ENCODE measurements around the gene PITPNC1. TPM values are rescaled to one million over a fixed set of nuclear protein-coding genes. Genes with fewer than 3 reads are reported as not detected.

PITPNC1 gene
- total RNA-seq, 4 donors from 2014 or later = 7.6 to 30.1 (median 15.1) TPM

DNA sequence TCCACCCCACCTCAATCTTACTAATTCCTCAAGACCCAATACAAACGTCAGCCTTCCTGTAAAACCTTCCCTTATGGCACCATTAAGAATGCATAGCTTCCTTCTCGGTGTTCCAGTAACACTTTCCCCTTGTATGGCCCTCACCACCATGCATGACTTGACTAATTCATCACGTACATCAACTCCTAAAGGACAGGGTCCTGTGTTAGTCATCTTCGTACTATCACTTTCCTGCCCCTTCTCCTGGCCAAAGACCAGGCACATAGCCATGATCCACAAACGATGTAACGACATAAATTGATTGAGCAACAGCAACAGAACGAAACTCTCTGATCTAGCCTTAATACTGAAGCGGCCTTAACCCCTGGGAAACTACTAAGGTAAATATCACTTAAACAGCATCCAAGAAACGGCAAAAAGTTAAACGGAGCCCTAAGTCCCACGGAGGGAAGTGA, 11.3 kb upstream of the PITPNC1 start:
- TF ChIP-seq, protein P1, sequence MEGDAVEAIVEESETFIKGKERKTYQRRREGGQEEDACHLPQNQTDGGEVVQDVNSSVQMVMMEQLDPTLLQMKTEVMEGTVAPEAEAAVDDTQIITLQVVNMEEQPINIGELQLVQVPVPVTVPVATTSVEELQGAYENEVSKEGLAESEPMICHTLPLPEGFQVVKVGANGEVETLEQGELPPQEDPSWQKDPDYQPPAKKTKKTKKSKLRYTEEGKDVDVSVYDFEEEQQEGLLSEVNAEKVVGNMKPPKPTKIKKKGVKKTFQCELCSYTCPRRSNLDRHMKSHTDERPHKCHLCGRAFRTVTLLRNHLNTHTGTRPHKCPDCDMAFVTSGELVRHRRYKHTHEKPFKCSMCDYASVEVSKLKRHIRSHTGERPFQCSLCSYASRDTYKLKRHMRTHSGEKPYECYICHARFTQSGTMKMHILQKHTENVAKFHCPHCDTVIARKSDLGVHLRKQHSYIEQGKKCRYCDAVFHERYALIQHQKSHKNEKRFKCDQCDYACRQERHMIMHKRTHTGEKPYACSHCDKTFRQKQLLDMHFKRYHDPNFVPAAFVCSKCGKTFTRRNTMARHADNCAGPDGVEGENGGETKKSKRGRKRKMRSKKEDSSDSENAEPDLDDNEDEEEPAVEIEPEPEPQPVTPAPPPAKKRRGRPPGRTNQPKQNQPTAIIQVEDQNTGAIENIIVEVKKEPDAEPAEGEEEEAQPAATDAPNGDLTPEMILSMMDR (IDR thresholded peaks at IDR 0.05) = no peak
- TF ChIP-seq EP300 (IDR thresholded peaks at IDR 0.05) (no peak), POLR2A (IDR thresholded peaks at IDR 0.05) (no peak), POLR2AphosphoS5 (IDR thresholded peaks at IDR 0.05) (no peak)
- no peaks in the 10 kb centered on the region for H3K9me3 ChIP-seq
- 0% methylated on average over 6 to 10 of the region's 11 CpGs for WGBS, 2 donors (ENCODE audit: low coverage in 1 of 2)
- H3K36me3 ChIP-seq = peaks cover 0 to 15% of the 10 kb centered on the region in 2 donors
- H3K4me1 ChIP-seq = peaks cover 3 to 55% (median 26%) of the 10 kb centered on the region in 3 donors
- H3K27ac ChIP-seq = peak overlapping the region; percentile 66 to 95 (median 94)
- ATAC-seq = no peak
- peak overlapping the region; percentile 77 to 83 for H3K4me3 ChIP-seq
- no peaks in the 10 kb centered on the region for H3K27me3 ChIP-seq

DNA sequence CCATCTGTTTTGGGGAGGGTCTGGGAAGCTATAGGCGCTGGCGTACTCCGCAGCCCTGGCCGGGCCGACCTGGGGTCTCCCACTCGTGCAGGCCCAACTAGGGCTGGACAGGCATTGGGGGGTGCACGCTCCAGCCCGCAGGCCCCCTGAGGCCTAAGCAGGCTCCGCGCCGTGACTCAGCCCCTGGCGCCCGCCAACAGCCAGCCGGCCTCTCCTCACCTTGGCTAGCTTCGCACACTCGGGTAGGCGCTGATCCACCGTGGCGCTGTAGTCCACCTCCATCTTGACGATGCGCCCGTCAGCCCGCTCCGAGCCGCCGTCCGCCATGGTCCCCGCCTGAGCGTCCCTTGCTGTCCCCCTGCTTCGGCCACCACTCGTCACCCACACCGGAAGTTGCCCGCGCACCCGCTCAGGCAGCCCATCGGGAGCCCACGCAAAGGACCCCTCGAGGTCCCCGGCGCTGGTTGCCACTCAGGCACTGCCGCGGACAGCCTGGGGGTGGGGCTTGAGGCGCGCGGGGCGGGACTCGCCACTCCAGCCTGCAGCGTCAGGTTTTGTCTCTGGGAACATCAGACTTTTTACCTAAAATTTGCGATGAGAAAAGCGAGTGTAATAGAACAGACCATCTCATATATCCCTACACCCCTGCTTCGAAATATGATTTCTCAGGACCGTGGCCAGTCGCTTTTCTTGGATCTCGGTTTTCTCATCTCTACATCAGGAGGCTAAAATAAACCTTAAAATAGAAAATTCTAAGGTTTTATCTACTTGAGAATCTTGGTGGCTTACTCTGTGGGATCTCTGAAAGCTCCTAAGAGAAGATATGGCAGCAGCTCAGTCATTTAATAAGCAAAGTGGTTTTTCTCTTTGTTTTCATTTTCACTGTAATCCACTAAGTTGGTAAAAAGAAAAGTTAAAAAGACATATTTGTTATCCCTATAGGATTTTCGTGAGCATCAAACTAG, 10.6 kb upstream of the PITPNC1 start, which contains the start of gene PSMD12:
PSMD12 (minus strand) TSS at position 385 of the 965 bp plus-strand sequence; CDS start at position 327, 58 bp downstream.
- Histone ChIP-seq H3K4me3 (peak within 1 kb of the TSS; percentile 77 to 83), H3K4me1 (peaks cover 3 to 48% (median 22%) of the 10 kb centered on the region in 3 donors), H3K9me3 (no peaks in the 10 kb centered on the region), H3K27me3 (no peaks in the 10 kb centered on the region), H3K36me3 (peaks cover 0 to 11% of the 10 kb centered on the region in 2 donors), H3K27ac (peak within 1 kb of the TSS; percentile 66 to 95 (median 94))
- peak; percentile 90 for TF ChIP-seq POLR2AphosphoS5 (IDR thresholded peaks at IDR 0.05)
- TF ChIP-seq, protein P1 (IDR thresholded peaks at IDR 0.05) = peak in 1 of 4 experiments; percentile 42
- TF ChIP-seq POLR2A (IDR thresholded peaks at IDR 0.05) = peak; percentile 73
- TF ChIP-seq EP300 (IDR thresholded peaks at IDR 0.05) = no peak
- 2 to 3% methylated on average over 7 to 13 of the region's 55 CpGs for whole genome bisulfite sequencing, 2 donors (ENCODE audit: low coverage in 1 of 2)
- ATAC-seq = peak; percentile 99

- ATAC-seq = no peak
- Histone ChIP-seq H3K36me3 (no peaks in the 10 kb centered on the region), H3K27ac (no peak overlapping the region), H3K4me1 (peaks cover 3 to 20% (median 7%) of the 10 kb centered on the region in 3 donors), H3K27me3 (no peaks in the 10 kb centered on the region), H3K4me3 (no peak overlapping the region), H3K9me3 (no peaks in the 10 kb centered on the region)
- TF ChIP-seq, protein P1 (IDR thresholded peaks at IDR 0.05) = no peak
- TF ChIP-seq POLR2AphosphoS5 (IDR thresholded peaks at IDR 0.05) (no peak), EP300 (IDR thresholded peaks at IDR 0.05) (no peak), POLR2A (IDR thresholded peaks at IDR 0.05) (no peak)
These were observed 7.4 kb upstream of the PITPNC1 start for GRCh38 chr17:67369676-67370075.

DNA sequence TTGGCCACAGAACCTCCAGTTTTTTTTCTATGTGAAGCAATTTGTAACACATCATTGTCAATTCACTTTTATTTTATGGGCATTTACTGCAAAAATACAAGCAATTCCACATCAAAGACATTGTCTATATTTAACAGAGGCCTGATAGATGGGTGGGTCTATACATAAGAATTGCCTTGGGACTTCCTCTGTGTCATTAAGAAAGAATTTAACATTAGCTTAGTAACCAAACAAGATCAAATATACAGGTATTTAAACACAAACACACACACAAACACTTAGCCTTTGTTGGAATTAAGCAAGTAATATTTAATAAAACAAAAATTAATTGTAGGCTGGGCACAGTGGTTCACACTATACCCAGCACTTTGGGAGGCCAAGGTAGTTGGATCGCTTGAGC, 4.3 kb upstream of the PITPNC1 start:
- Histone ChIP-seq H3K9me3 (no peaks in the 10 kb centered on the region), H3K27me3 (no peaks in the 10 kb centered on the region), H3K4me1 (peaks cover 0 to 28% (median 0%) of the 10 kb centered on the region in 3 donors), H3K27ac (no peak overlapping the region), H3K36me3 (no peaks in the 10 kb centered on the region), H3K4me3 (no peak overlapping the region)
- WGBS, 2 donors (ENCODE audit: low coverage in 1 of 2) = 67 to 80% methylated on average over 1 of the region's 1 CpG
- no peak for ATAC-seq
- TF ChIP-seq, protein P1 (IDR thresholded peaks at IDR 0.05) = no peak
- TF ChIP-seq EP300 (IDR thresholded peaks at IDR 0.05) (no peak), POLR2A (IDR thresholded peaks at IDR 0.05) (no peak), POLR2AphosphoS5 (IDR thresholded peaks at IDR 0.05) (no peak)

All from gastroesophageal sphincter (tissue), 4 donors.